Panc1 (cell line): ENCODE data around the gene TACC2.

ENCODE experiments used
- POLR2AphosphoS5 ChIP-seq: IDR thresholded peaks from 2 replicates; pipeline ENCODE4 v1.6.1; 2012; ENCODE audit warnings: mild to moderate bottlenecking, low read depth, low read length, moderate library complexity
- SIN3A ChIP-seq: IDR thresholded peaks from 2 replicates; pipeline ENCODE4 v1.6.1; 2012; ENCODE audit warnings: low read depth, mild to moderate bottlenecking, low read length, moderate library complexity, borderline replicate concordance; ENCODE audit not compliant: insufficient read depth
- TCF7L2 ChIP-seq: IDR thresholded peaks from 2 replicates; pipeline ENCODE4 v1.6.1; 2011; ENCODE audit warnings: mild to moderate bottlenecking, low read depth, low read length, inconsistent platforms
- TF ChIP-seq, protein P1 (sequence below): fragments of 450-650 bp; IDR thresholded peaks from 2 replicates; pipeline ENCODE4 v1.5.1; 2017; ENCODE audit warnings: mild to moderate bottlenecking

DNA sequence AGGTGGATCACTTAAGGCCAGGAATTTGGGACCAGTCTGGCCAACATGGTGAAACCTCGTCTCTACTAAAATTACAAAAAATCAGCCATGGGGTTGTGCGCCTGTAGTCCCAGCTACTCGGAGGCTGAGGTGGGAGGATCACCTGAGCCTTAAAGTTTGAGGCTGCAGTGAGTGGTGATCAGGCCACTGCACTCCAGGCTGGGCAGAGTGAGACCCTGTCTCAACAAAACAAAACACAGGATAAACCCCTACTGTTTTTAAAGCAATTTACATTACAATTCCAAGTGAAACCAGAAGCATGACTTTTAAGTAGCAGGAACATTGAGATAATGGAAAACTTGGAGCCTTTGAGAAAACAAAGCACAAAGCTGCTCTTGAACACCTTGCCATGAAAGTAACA is 189.7 kb downstream of the TACC2 start:
- TF ChIP-seq, protein P1, sequence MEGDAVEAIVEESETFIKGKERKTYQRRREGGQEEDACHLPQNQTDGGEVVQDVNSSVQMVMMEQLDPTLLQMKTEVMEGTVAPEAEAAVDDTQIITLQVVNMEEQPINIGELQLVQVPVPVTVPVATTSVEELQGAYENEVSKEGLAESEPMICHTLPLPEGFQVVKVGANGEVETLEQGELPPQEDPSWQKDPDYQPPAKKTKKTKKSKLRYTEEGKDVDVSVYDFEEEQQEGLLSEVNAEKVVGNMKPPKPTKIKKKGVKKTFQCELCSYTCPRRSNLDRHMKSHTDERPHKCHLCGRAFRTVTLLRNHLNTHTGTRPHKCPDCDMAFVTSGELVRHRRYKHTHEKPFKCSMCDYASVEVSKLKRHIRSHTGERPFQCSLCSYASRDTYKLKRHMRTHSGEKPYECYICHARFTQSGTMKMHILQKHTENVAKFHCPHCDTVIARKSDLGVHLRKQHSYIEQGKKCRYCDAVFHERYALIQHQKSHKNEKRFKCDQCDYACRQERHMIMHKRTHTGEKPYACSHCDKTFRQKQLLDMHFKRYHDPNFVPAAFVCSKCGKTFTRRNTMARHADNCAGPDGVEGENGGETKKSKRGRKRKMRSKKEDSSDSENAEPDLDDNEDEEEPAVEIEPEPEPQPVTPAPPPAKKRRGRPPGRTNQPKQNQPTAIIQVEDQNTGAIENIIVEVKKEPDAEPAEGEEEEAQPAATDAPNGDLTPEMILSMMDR = no peak
- no peak for TF ChIP-seq POLR2AphosphoS5
- TF ChIP-seq TCF7L2 = no peak
- TF ChIP-seq SIN3A = no peak
